Ovary (tissue), 9 donors: Measurements from ENCODE around the gene ZCCHC2. TPM values are rescaled to one million over a fixed set of nuclear protein-coding genes. Genes with fewer than 3 reads are reported as not detected.

Source experiments
- DNase-seq, 5 donors: peaks; one replicate each; pipeline ENCODE4 v3.0.0-alpha.2; 2019 to 2020
- H3K27ac ChIP-seq, 2 donors: fragments of 200-600 bp; one replicate each; pipeline versions ENCODE4 v1.5.1 to v1.8.0; 2019 to 2022
- H3K27me3 ChIP-seq: fragments of 200-600 bp; one replicate; pipeline ENCODE4 v1.8.0; 2022
- H3K36me3 ChIP-seq: fragments of 200-600 bp; sonication (generic); one replicate; pipeline ENCODE4 v1.5.1; 2019
- H3K4me1 ChIP-seq: one replicate; pipeline ENCODE4 v1.8.1; 2013; ENCODE audit warnings: mild to moderate bottlenecking, moderate library complexity; ENCODE audit not compliant: insufficient read depth
- H3K4me3 ChIP-seq: fragments of 200-600 bp; sonication (generic); one replicate; pipeline ENCODE4 v1.5.1; 2017
- H3K9me3 ChIP-seq, 2 donors: fragments of 200-600 bp in 1 of 2; sonication (generic) in 1 of 2; one replicate each; pipeline versions ENCODE4 v1.5.1 to v1.8.1; 2013 to 2019; ENCODE audit warnings: mild to moderate bottlenecking in 1 of 2, moderate library complexity in 1 of 2
- EP300 ChIP-seq: sonication (generic); formaldehyde crosslinking; IDR thresholded peaks from one replicate; pipeline ENCODE4 v1.6.1; 2017; ENCODE audit warnings: antibody characterized with exemption
- POLR2A ChIP-seq: fragments of 450-650 bp; IDR thresholded peaks from one replicate; pipeline ENCODE4 v1.6.1; 2017; ENCODE audit warnings: antibody characterized with exemption, mild to moderate bottlenecking, moderate library complexity
- WGBS, 3 donors: extraction: QIAGEN DNeasy Blood & Tissue Kit in 1 of 3; methylation state at CpG; one replicate each; pipeline versions ENCODE4 v1.1.5 to v1.1.7; 2013 to 2017; 5-methylcytosine and 5-hydroxymethylcytosine counted together
- intact Hi-C, 4 donors: fragments of 100-400 bp; cut with DNase I; formaldehyde crosslinking; loops; one replicate each; pipeline versions ENCODE4 v1.11.0 to v1.15.1; 2022 to 2023
- polyA plus RNA-seq, 2 donors: library from polyadenylated mRNA; stranded (reverse); fragments of 200-250 nt in 1 of 2; fragments of 350-450 nt in 1 of 2; fragmentation: Illumina TruSeq in 1 of 2; extraction: RNeasy Lipid Tissue Mini Kit (QIAGEN cat#74804) in 1 of 2; gene quantifications; one replicate each; pipeline ENCODE4 v1.2.3, GENCODE V29; 2013 to 2014
- total RNA-seq, 7 donors: library from RNA; depleted of rRNA in 2 of 7; stranded (reverse); fragments of >200 nt in 2 of 7; fragmentation: NEBNext Ultra II Directional in 3 of 7; extraction: Animal tissue kit (Norgen Biotek cat#: 25700) in 3 of 7; gene quantifications; one replicate each; pipeline versions ENCODE4 v1.1.0 to v1.2.4, GENCODE V29; 2016 to 2023
- TF ChIP-seq, protein P1 (sequence below), 3 donors: fragments of 450-650 bp in 2 of 3; fragments of 200-600 bp in 1 of 3; IDR thresholded peaks; one replicate each; pipeline versions ENCODE4 v1.5.1 to v1.8.0; 2016 to 2022; ENCODE audit warnings: antibody characterized with exemption in 3 of 3, mild to moderate bottlenecking in 1 of 3
- donor health status: DM: no; HTN: no; CAD: no; lungs with moderate emphysema.
- donor health status: DM: no; HTN: no; CAD: no.
- donor health status: Bipolar disorder and iron deficiency.
- donor health status: DM: yes; HTN: yes; CAD: no.
- donor health status: DM: no; HTN: no; CAD: no.
- donor health status: DM: yes; HTN: yes; CAD: no.

The ZCCHC2 gene
- total and polyA plus RNA-seq, 9 donors: 7.7 to 24.5 (median 21.9) TPM

DNA sequence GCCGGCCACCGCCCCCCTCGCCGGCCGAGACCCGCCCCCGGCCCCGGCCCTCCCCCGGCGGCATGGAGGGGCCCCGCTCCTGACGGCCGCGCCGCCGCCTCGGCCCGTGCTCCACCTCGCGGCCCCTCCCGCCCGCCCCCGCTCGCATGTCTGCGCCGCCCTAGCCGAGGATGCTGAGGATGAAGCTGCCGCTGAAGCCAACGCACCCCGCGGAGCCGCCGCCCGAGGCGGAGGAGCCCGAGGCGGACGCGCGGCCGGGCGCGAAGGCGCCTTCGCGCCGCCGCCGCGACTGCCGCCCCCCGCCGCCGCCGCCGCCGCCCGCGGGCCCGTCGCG is 397 bp downstream of the ZCCHC2 start:
- 0 to 1% (median 0%) methylated on average over 5 to 62 of the region's 62 CpGs for whole genome bisulfite sequencing, 3 donors
- Histone ChIP-seq H3K27ac (peak overlapping the region; percentile 87 to 99), H3K36me3 (no peaks in the 10 kb centered on the region), H3K9me3 (no peaks in the 10 kb centered on the region), H3K4me1 (peaks cover 7% of the 10 kb centered on the region), H3K27me3 (no peaks in the 10 kb centered on the region), H3K4me3 (peak overlapping the region; percentile 90)
- intact Hi-C loops: loop anchor here in 2 of 4 donors (5.0 to 10.0 kb wide), 5 partner anchors 86 to 902 kb away; partner anchors contain the start of genes KDSR (in 1 of the 2), PHLPP1 (in 1 of the 2), PIGN (in 1 of the 2) and RELCH (in 1 of the 2)
- DNase-seq: no peak
- TF ChIP-seq EP300 (no peak), POLR2A (no peak)
- TF ChIP-seq, protein P1, sequence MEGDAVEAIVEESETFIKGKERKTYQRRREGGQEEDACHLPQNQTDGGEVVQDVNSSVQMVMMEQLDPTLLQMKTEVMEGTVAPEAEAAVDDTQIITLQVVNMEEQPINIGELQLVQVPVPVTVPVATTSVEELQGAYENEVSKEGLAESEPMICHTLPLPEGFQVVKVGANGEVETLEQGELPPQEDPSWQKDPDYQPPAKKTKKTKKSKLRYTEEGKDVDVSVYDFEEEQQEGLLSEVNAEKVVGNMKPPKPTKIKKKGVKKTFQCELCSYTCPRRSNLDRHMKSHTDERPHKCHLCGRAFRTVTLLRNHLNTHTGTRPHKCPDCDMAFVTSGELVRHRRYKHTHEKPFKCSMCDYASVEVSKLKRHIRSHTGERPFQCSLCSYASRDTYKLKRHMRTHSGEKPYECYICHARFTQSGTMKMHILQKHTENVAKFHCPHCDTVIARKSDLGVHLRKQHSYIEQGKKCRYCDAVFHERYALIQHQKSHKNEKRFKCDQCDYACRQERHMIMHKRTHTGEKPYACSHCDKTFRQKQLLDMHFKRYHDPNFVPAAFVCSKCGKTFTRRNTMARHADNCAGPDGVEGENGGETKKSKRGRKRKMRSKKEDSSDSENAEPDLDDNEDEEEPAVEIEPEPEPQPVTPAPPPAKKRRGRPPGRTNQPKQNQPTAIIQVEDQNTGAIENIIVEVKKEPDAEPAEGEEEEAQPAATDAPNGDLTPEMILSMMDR (IDR thresholded peaks at IDR 0.05): no peak

DNA sequence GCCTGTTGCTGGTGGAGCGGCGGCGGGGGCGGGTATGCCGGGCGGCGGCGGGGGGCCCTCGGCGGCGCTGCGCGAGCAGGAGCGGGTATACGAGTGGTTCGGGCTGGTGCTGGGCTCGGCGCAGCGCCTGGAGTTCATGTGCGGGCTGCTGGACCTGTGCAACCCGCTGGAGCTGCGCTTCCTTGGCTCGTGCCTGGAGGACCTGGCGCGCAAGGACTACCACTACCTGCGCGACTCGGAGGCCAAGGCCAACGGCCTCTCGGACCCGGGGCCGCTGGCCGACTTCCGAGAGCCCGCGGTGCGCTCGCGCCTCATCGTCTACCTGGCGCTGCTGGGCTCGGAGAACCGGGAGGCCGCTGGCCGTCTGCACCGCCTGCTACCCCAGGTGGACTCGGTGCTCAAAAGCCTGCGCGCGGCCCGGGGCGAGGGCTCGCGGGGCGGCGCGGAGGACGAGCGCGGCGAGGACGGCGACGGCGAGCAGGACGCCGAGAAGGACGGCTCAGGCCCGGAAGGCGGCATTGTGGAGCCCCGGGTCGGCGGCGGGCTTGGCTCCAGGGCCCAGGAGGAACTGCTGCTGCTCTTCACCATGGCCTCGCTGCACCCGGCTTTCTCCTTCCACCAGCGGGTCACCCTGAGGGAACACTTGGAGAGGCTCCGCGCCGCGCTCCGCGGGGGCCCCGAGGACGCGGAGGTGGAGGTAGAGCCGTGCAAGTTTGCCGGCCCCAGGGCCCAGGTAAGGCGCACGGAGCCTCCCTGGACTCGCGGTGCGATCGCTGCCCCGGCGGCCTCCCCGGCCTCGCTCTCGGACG is 1.0 kb downstream of the ZCCHC2 start:
- H3K36me3 ChIP-seq: no peaks in the 10 kb centered on the region
- H3K27ac ChIP-seq: peak overlapping the region; percentile 87 to 99

DNA sequence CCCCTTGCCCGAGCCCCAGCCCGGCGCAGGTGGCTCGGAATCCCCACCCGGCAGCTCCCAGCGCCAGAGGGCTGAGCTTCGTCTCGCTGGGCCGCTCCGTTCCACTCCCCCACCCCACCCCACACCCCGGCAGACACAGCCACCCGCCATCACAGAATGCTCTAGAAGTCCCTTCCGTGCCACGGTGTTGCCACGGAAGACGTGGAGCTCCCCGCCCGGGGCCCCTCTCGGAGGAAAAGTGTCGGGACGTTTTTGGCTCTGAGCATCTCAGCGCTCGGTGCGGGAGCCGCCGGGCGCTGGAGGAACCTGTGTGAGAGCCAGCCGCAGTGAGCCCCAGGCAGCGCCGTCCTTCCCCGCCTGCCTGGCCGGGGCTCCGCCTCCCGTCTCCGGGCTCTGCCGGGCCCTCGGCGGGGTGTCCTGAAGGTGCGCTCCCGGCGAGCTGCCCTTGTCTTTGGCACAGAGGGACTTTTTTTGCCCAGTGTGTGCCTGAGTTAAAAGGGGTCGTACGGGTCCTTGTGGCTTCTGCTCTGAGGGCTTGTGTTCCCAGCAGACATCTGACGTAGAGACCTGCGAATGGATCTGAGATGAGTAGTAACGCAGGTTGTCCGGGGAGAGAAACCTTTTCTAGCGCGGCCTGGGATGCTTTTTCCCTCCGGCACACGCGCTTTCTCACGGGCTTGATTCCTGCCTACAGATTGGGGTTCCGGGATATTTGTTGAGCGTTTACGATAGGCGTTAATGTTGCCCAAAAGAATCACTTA is 1.8 kb downstream of the ZCCHC2 start:
- peaks cover 7% of the 10 kb centered on the region for H3K4me1 ChIP-seq

More for the DNA sequence above, 1.0 kb downstream of the ZCCHC2 start:
- intact Hi-C loops: loop anchor here in 2 of 4 donors (5.0 to 10.0 kb wide), 5 partner anchors 87 to 901 kb away; partner anchors contain the start of genes KDSR (in 1 of the 2), PHLPP1 (in 1 of the 2), PIGN (in 1 of the 2) and RELCH (in 1 of the 2)
- H3K4me1 ChIP-seq: peaks cover 7% of the 10 kb centered on the region
- WGBS, 3 donors: 0 to 1% (median 0%) methylated on average over 44 to 100 of the region's 100 CpGs
- TF ChIP-seq EP300: no peak
- TF ChIP-seq, protein P1 (IDR thresholded peaks at IDR 0.05): no peak
- no peak for TF ChIP-seq POLR2A
- no peaks in the 10 kb centered on the region for H3K27me3 ChIP-seq
- DNase-seq: peak; percentile 48 to 77 (median 66)
- peak overlapping the region; percentile 90 for H3K4me3 ChIP-seq
- H3K9me3 ChIP-seq: no peaks in the 10 kb centered on the region

More for the DNA sequence above, 1.8 kb downstream of the ZCCHC2 start:
- no peaks in the 10 kb centered on the region for H3K36me3 ChIP-seq
- peak; percentile 46 to 76 (median 56) for DNase-seq
- H3K9me3 ChIP-seq: no peaks in the 10 kb centered on the region
- WGBS, 3 donors: 2 to 4% (median 2%) methylated on average over 34 to 57 of the region's 57 CpGs
- H3K27me3 ChIP-seq: no peaks in the 10 kb centered on the region
- H3K4me3 ChIP-seq: peak overlapping the region; percentile 90
- intact Hi-C loops: loop anchor here in 2 of 4 donors (5.0 to 10.0 kb wide), 5 partner anchors 87 to 900 kb away; partner anchors contain the start of genes KDSR (in 1 of the 2), PHLPP1 (in 1 of the 2), PIGN (in 1 of the 2) and RELCH (in 1 of the 2)
- TF ChIP-seq EP300 (no peak), POLR2A (peak; percentile 28)
- TF ChIP-seq, protein P1 (IDR thresholded peaks at IDR 0.05): no peak
- H3K27ac ChIP-seq: peak overlapping the region; percentile 87 to 99
